ENCODE data around the gene ZIC1. TPM values are rescaled to one million over a fixed set of nuclear protein-coding genes. Genes with fewer than 3 reads are reported as not detected.

Gene ZIC1
- total and polyA plus RNA-seq, 9 of the 15 experiments (the other 6 are each of a cell fraction or from before 2014, with no cell fraction given): 0.21 to 0.42 TPM; not detected in 7

- no peaks in the 10 kb centered on the region for H3K36me3 ChIP-seq (ENCODE audit: control insufficient read depth, insufficient read depth, low read length)
- CTCF ChIA-PET (ENCODE audit: low intra/inter-chr PET ratio): no interaction called here
- POLR2A ChIA-PET: no interaction called here
- WGBS (ENCODE audit: insufficient coverage, low coverage, missing lambda C conversion rate): 2% methylated on average over 16 of the region's 17 CpGs
- H3K9me1 ChIP-seq (ENCODE audit: control insufficient read depth, insufficient read depth, low read length): no peaks in the 10 kb centered on the region
- no peak for ATAC-seq
- no peak overlapping the region for H3K4me3 ChIP-seq
- no peak overlapping the region for H3K4me2 ChIP-seq (ENCODE audit: insufficient read depth, low read length)
- in situ Hi-C loops (cut with MboI): no loop called here
- no peaks in the 10 kb centered on the region for H3K4me1 ChIP-seq (replicated peaks in 1 of 2; ENCODE audit: control insufficient read depth in 2 of 2, insufficient read depth in 2 of 2, low read length in 2 of 2)
- no peaks in the 10 kb centered on the region; a peak in 2 of 5 replicates for H3K27me3 ChIP-seq (ENCODE audit: control insufficient read depth in 2 of 2, insufficient read depth in 2 of 2, low read length in 2 of 2)
- no peak overlapping the region for H2AFZ ChIP-seq (ENCODE audit: low read depth, low read length)
- H3K27ac ChIP-seq (ENCODE audit: extremely low read depth, low read depth, low read length): no peak overlapping the region
- H4K20me1 ChIP-seq (replicated peaks; ENCODE audit: control insufficient read depth, insufficient read depth, low read length): no peaks in the 10 kb centered on the region
- DNase-seq (ENCODE audit: extremely low read depth in 1 of 4, low spot score in 3 of 4): no peak
- intact Hi-C loops (cut with micrococcal nuclease): no loop called here
- no peaks in the 10 kb centered on the region for H3K79me2 ChIP-seq (ENCODE audit: control insufficient read depth, insufficient read depth, low read length)
- FAIRE-seq: no peak
- H3K9ac ChIP-seq (ENCODE audit: insufficient read depth in 1 of 2, low read depth in 2 of 2, low read length in 2 of 2): no peak overlapping the region
- no peaks in the 10 kb centered on the region for H3K9me3 ChIP-seq (replicated peaks; ENCODE audit: control insufficient read depth, insufficient read depth, low read depth, low read length)
- no TSS peak for BruUV-seq (replicated peaks)
- TF ChIP-seq, protein P1, sequence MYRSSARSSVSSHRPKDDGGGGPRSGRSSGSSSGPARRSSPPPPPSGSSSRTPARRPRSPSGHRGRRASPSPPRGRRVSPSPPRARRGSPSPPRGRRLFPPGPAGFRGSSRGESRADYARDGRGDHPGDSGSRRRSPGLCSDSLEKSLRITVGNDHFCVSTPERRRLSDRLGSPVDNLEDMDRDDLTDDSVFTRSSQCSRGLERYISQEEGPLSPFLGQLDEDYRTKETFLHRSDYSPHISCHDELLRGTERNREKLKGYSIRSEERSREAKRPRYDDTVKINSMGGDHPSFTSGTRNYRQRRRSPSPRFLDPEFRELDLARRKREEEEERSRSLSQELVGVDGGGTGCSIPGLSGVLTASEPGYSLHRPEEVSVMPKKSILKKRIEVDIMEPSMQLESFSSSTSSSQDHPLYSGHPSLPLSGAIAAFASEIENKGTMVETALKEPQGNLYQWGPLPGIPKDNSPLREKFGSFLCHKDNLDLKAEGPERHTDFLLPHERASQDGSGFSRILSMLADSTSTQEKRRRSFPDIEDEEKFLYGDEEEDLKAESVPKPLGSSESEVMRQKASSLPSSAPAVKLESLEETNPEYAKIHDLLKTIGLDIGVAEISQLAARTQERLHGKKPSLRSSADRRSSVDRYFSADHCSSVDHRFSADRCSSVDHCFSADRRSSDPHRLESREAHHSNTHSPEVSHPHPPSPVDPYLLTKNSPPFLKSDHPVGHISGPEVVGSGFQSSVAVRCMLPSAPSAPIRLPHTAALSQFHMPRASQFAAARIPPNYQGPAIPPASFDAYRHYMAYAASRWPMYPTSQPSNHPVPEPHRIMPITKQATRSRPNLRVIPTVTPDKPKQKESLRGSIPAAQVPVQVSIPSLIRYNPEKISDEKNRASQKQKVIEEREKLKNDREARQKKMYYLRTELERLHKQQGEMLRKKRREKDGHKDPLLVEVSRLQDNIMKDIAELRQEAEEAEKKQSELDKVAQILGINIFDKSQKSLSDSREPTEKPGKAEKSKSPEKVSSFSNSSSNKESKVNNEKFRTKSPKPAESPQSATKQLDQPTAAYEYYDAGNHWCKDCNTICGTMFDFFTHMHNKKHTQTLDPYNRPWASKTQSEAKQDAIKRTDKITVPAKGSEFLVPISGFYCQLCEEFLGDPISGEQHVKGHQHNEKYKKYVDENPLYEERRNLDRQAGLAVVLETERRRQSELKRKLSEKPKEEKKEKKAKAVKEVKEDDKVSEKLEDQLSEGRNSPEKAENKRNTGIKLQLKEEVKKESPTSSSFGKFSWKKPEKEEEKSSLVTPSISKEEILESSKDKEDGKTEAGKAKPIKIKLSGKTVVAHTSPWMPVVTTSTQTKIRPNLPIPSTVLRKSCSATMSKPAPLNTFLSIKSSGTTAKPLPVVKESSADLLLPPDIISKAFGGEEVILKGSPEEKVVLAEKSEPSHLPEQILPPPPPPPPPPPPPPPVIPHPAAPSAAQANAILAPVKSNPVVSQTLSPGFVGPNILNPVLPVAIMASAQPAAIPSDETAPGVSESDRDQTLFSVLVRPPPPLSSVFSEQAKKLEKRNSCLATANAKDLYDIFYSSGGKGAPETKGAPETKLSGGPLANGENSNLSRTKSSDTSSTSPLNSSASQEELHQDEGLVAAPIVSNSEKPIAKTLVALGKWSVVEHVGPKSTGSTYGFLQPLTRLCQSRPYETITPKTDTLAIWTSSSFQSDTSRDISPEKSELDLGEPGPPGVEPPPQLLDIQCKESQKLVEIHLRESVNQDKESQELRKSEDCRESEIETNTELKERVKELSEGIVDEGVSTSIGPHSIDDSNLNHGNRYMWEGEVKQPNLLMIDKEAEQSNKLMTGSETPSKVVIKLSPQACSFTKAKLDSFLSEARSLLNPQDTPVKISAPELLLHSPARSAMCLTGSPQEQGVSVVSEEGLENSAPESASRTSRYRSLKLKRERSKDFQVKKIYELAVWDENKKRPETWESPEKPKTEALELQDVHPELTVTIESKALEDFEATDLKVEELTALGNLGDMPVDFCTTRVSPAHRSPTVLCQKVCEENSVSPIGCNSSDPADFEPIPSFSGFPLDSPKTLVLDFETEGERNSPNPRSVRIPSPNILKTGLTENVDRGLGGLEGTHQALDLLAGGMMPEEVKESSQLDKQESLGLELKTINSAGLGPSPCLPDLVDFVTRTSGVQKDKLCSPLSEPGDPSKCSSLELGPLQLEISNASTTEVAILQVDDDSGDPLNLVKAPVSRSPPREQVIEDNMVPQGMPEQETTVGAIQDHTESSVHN (IDR thresholded peaks at IDR 0.05; ENCODE audit: borderline replicate concordance in 1 of 2, low read depth in 1 of 2): no peak
- TF ChIP-seq NBN (IDR thresholded peaks at IDR 0.05; ENCODE audit: low read depth): no peak
- no peak for TF ChIP-seq CBX1 (IDR thresholded peaks at IDR 0.05; ENCODE audit: low read depth)
- no peak for TF ChIP-seq U2AF2 (optimal IDR thresholded peaks at IDR 0.05; ENCODE audit: low read depth, low read length)
- TF ChIP-seq ZNF23 (CRISPR knock-in tag; IDR thresholded peaks at IDR 0.05): no peak
- no peak for TF ChIP-seq CC2D1A (IDR thresholded peaks at IDR 0.05)
- TF ChIP-seq, protein P2, sequence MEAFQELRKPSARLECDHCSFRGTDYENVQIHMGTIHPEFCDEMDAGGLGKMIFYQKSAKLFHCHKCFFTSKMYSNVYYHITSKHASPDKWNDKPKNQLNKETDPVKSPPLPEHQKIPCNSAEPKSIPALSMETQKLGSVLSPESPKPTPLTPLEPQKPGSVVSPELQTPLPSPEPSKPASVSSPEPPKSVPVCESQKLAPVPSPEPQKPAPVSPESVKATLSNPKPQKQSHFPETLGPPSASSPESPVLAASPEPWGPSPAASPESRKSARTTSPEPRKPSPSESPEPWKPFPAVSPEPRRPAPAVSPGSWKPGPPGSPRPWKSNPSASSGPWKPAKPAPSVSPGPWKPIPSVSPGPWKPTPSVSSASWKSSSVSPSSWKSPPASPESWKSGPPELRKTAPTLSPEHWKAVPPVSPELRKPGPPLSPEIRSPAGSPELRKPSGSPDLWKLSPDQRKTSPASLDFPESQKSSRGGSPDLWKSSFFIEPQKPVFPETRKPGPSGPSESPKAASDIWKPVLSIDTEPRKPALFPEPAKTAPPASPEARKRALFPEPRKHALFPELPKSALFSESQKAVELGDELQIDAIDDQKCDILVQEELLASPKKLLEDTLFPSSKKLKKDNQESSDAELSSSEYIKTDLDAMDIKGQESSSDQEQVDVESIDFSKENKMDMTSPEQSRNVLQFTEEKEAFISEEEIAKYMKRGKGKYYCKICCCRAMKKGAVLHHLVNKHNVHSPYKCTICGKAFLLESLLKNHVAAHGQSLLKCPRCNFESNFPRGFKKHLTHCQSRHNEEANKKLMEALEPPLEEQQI (IDR thresholded peaks at IDR 0.05): no peak
- TF ChIP-seq TBP (optimal IDR thresholded peaks at IDR 0.05; ENCODE audit: low read depth, low read length): no peak
- TF ChIP-seq, protein P3, sequence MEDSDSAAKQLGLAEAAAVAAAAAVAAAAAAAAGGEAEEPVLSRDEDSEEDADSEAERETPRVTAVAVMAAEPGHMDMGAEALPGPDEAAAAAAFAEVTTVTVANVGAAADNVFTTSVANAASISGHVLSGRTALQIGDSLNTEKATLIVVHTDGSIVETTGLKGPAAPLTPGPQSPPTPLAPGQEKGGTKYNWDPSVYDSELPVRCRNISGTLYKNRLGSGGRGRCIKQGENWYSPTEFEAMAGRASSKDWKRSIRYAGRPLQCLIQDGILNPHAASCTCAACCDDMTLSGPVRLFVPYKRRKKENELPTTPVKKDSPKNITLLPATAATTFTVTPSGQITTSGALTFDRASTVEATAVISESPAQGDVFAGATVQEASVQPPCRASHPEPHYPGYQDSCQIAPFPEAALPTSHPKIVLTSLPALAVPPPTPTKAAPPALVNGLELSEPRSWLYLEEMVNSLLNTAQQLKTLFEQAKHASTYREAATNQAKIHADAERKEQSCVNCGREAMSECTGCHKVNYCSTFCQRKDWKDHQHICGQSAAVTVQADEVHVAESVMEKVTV (CRISPR knock-in tag; IDR thresholded peaks at IDR 0.05): no peak
- TF ChIP-seq ZBTB8A (IDR thresholded peaks at IDR 0.05; ENCODE audit: partially characterized antibody): no peak
- TF ChIP-seq THRAP3 (IDR thresholded peaks at IDR 0.05; ENCODE audit: borderline replicate concordance): no peak
Observed at GRCh38 chr3:147372525-147373027, 36.6 kb upstream of the ZIC1 start.
